Sigmoid colon (tissue), 4 donors: ENCODE data around the gene CFAP97.
A peak's percentile ranks its signal among the peaks of the same experiment; 100 is the strongest.

Source experiments
- EP300 ChIP-seq, 4 donors: sonication (generic); formaldehyde crosslinking; IDR thresholded peaks; one replicate each; pipeline ENCODE4 v1.6.1; 2017; ENCODE audit warnings: antibody characterized with exemption in 4 of 4
- POLR2A ChIP-seq, 2 donors: fragments of 450-650 bp; IDR thresholded peaks; one replicate each; pipeline ENCODE4 v1.6.1; 2016; ENCODE audit warnings: antibody characterized with exemption in 2 of 2, mild to moderate bottlenecking in 2 of 2, moderate library complexity in 2 of 2
- POLR2AphosphoS5 ChIP-seq, 4 donors: sonication (generic); formaldehyde crosslinking; IDR thresholded peaks; one replicate each; pipeline ENCODE4 v1.6.1; 2017; ENCODE audit warnings: antibody characterized with exemption in 4 of 4
- TF ChIP-seq, protein P1 (sequence below), 4 experiments: fragments of 450-650 bp in 3 of 4; fragments of 200-600 bp in 1 of 4; IDR thresholded peaks; one replicate each; pipeline ENCODE4 v1.5.1; 2016 to 2019; ENCODE audit warnings: antibody characterized with exemption in 4 of 4, mild to moderate bottlenecking in 3 of 4, moderate library complexity in 2 of 4

DNA sequence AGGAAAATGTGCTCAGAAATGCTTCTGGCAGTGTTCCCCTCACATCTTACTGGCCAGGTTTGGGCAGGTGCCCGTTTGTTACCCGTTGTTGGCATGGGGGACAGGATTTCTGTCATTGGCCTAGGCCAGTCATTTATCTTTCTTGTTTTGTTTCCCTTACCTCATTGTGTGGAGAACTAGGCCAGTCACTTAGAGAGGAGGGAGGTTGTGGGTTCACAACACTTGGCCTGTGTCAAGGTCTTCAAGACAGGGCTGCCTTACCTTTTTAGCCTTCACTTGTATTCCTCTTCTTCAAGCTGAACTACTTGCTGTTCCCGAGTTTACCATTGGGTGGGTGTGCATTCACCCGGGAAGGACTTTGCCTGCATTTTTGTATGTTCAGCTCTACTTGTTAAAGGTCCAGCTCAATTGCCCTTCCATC is 23.3 kb upstream of the CFAP97 start:
- TF ChIP-seq, protein P1, sequence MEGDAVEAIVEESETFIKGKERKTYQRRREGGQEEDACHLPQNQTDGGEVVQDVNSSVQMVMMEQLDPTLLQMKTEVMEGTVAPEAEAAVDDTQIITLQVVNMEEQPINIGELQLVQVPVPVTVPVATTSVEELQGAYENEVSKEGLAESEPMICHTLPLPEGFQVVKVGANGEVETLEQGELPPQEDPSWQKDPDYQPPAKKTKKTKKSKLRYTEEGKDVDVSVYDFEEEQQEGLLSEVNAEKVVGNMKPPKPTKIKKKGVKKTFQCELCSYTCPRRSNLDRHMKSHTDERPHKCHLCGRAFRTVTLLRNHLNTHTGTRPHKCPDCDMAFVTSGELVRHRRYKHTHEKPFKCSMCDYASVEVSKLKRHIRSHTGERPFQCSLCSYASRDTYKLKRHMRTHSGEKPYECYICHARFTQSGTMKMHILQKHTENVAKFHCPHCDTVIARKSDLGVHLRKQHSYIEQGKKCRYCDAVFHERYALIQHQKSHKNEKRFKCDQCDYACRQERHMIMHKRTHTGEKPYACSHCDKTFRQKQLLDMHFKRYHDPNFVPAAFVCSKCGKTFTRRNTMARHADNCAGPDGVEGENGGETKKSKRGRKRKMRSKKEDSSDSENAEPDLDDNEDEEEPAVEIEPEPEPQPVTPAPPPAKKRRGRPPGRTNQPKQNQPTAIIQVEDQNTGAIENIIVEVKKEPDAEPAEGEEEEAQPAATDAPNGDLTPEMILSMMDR (IDR thresholded peaks at IDR 0.05): peak in 1 of 4 experiments; percentile 12
- TF ChIP-seq POLR2A (IDR thresholded peaks at IDR 0.05): no peak
- peak in 1 of 4 donors; percentile 13 for TF ChIP-seq POLR2AphosphoS5 (IDR thresholded peaks at IDR 0.05)
- TF ChIP-seq EP300 (IDR thresholded peaks at IDR 0.05): no peak
